Activated CD8-positive, alpha-beta T cell treated with anti-CD3 and anti-CD28 coated beads for 36 hours (primary cell): Measurements from ENCODE around the gene LOC128125822.
A peak's percentile ranks its signal among the peaks of the same experiment; 100 is the strongest.

ENCODE experiments used
- ATAC-seq: fragments of 200-7000 bp; cut with Tn5 transposase; one replicate; pipeline ENCODE4 v1.10.0; 2021; ENCODE audit warnings: mild to moderate bottlenecking, moderate library complexity
- CTCF ChIA-PET: fragments of 350-600 bp; sonication (Branson Sonifier 250); formaldehyde crosslinking; loops from one replicate; lab custom pipeline; 2021; ENCODE audit warnings: antibody characterized with exemption; lab: Charles Lee
- POLR2A ChIA-PET: fragments of 350-600 bp; sonication (Branson Sonifier 250); formaldehyde crosslinking; loops from one replicate; lab custom pipeline; 2021; ENCODE audit warnings: antibody characterized with exemption; lab: Charles Lee
- DNase-seq: peaks from one replicate; pipeline ENCODE4 v3.0.0-alpha.2; 2020
- H3K27ac Mint-ChIP-seq: one replicate; pipeline ENCODE4 v1.8.0; 2021; ENCODE audit warnings: mild to moderate bottlenecking, mixed read lengths
- H3K27me3 Mint-ChIP-seq: one replicate; pipeline ENCODE4 v1.8.0; 2021; ENCODE audit warnings: mixed read lengths
- H3K36me3 Mint-ChIP-seq: one replicate; pipeline ENCODE4 v1.8.0; 2021; ENCODE audit warnings: low read depth, mixed read lengths
- H3K4me1 Mint-ChIP-seq: one replicate; pipeline ENCODE4 v1.8.0; 2021; ENCODE audit warnings: low read depth, mixed read lengths
- H3K4me3 Mint-ChIP-seq: one replicate; pipeline ENCODE4 v1.8.0; 2021; ENCODE audit warnings: mild to moderate bottlenecking, moderate library complexity, mixed read lengths
- H3K9me3 Mint-ChIP-seq: one replicate; pipeline ENCODE4 v1.8.0; 2021; ENCODE audit warnings: mixed read lengths
- CTCF ChIP-seq: fragments of 200-600 bp; IDR thresholded peaks from one replicate; pipeline ENCODE4 v1.8.0; 2022; ENCODE audit warnings: antibody characterized with exemption, mild to moderate bottlenecking
- intact Hi-C: fragments of 100-400 bp; cut with micrococcal nuclease; formaldehyde crosslinking; loops from one replicate; pipeline ENCODE4 v1.10.0; 2022

The LOC128125822 gene

GRCh38 chr6:63527658-63528514, 44.4 kb upstream of the LOC128125822 start:
- intact Hi-C loops = no loop called here
- DNase-seq = no peak
- peaks cover 14% of the 10 kb centered on the region for H3K4me1 Mint-ChIP-seq
- no peaks in the 10 kb centered on the region for H3K27me3 Mint-ChIP-seq
- no peak overlapping the region for H3K27ac Mint-ChIP-seq
- H3K36me3 Mint-ChIP-seq = no peaks in the 10 kb centered on the region
- ChIA-PET CTCF (no interaction called here), POLR2A (no interaction called here)
- no peak for TF ChIP-seq CTCF
- no peak for ATAC-seq
- H3K4me3 Mint-ChIP-seq = no peak overlapping the region
- no peaks in the 10 kb centered on the region for H3K9me3 Mint-ChIP-seq

- Mint-ChIP-seq H3K4me3 (peak overlapping the region; percentile 30), H3K27ac (peak overlapping the region; percentile 88), H3K9me3 (no peaks in the 10 kb centered on the region), H3K36me3 (no peaks in the 10 kb centered on the region), H3K4me1 (peaks cover 14% of the 10 kb centered on the region), H3K27me3 (no peaks in the 10 kb centered on the region)
- TF ChIP-seq CTCF = no peak
- ChIA-PET CTCF (no interaction called here), POLR2A (no interaction called here)
- ATAC-seq (peak; percentile 83), DNase-seq (peak; percentile 4)
- intact Hi-C loops = no loop called here
Measured at GRCh38 chr6:63529498-63529897, 42.8 kb upstream of the LOC128125822 start.

- peaks cover 13% of the 10 kb centered on the region for H3K4me1 Mint-ChIP-seq
- H3K36me3 Mint-ChIP-seq = no peaks in the 10 kb centered on the region
- DNase-seq (no peak), ATAC-seq (no peak)
- ChIA-PET POLR2A (no interaction called here), CTCF (no interaction called here)
- intact Hi-C loops = no loop called here
- no peak for TF ChIP-seq CTCF
- H3K4me3 Mint-ChIP-seq = no peak overlapping the region
- no peak overlapping the region for H3K27ac Mint-ChIP-seq
- H3K27me3 Mint-ChIP-seq = no peaks in the 10 kb centered on the region
- H3K9me3 Mint-ChIP-seq = no peaks in the 10 kb centered on the region
Measured at GRCh38 chr6:63530182-63530581, 42.1 kb upstream of the LOC128125822 start.

- Mint-ChIP-seq H3K27ac (no peak overlapping the region), H3K36me3 (no peaks in the 10 kb centered on the region), H3K9me3 (no peaks in the 10 kb centered on the region), H3K27me3 (peaks cover 1% of the 10 kb centered on the region), H3K4me3 (no peak overlapping the region), H3K4me1 (peaks cover 11% of the 10 kb centered on the region)
- intact Hi-C loops = no loop called here
- no peak for ATAC-seq
- no peak for TF ChIP-seq CTCF
- ChIA-PET POLR2A (no interaction called here), CTCF (no interaction called here)
- no peak for DNase-seq
Measured at GRCh38 chr6:63530991-63531390, 41.3 kb upstream of the LOC128125822 start.

- ATAC-seq = no peak
- H3K9me3 Mint-ChIP-seq = no peaks in the 10 kb centered on the region
- ChIA-PET POLR2A (no interaction called here), CTCF (no interaction called here)
- no peak overlapping the region for H3K27ac Mint-ChIP-seq
- no peaks in the 10 kb centered on the region for H3K36me3 Mint-ChIP-seq
- TF ChIP-seq CTCF = no peak
- H3K27me3 Mint-ChIP-seq = peaks cover 1% of the 10 kb centered on the region
- no peak overlapping the region for H3K4me3 Mint-ChIP-seq
- intact Hi-C loops = no loop called here
- no peak for DNase-seq
- H3K4me1 Mint-ChIP-seq = peaks cover 8% of the 10 kb centered on the region
Measured at GRCh38 chr6:63533026-63533425, 39.3 kb upstream of the LOC128125822 start.
